WI38 (cell line): ENCODE results near the gene CALCB.

Source experiments
- H3K4me3 ChIP-seq: 2 replicates; pipeline ENCODE4 v1.5.1; 2011; ENCODE audit warnings: low read depth, mild to moderate bottlenecking, control low read depth, low read length
- TF ChIP-seq, protein P1 (sequence below): IDR thresholded peaks from 2 replicates; pipeline ENCODE4 v1.5.1; 2012; ENCODE audit warnings: low read depth, mild to moderate bottlenecking, control low read depth, low read length

The CALCB gene

DNA sequence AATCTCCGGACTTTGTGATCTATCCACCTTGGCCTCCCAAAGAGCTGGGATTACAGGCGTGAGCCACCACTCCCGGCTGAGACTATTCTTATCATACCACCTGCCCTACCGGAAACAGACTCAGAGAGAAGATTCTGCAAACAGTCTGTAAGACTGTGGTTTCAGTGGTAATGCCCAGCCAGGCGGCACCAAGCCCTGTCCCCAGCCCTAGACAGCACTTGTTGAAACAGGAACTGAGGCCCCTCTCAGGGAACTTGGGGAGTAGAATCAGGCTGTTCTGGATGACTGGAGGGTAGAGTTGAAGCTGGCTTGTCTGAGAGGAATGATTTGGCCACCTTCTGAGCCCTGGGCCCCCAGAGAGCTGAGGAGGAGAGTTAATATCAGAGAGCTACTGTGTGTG is 40.0 kb downstream of the CALCB start:
- H3K4me3 ChIP-seq: no peak overlapping the region
- TF ChIP-seq, protein P1, sequence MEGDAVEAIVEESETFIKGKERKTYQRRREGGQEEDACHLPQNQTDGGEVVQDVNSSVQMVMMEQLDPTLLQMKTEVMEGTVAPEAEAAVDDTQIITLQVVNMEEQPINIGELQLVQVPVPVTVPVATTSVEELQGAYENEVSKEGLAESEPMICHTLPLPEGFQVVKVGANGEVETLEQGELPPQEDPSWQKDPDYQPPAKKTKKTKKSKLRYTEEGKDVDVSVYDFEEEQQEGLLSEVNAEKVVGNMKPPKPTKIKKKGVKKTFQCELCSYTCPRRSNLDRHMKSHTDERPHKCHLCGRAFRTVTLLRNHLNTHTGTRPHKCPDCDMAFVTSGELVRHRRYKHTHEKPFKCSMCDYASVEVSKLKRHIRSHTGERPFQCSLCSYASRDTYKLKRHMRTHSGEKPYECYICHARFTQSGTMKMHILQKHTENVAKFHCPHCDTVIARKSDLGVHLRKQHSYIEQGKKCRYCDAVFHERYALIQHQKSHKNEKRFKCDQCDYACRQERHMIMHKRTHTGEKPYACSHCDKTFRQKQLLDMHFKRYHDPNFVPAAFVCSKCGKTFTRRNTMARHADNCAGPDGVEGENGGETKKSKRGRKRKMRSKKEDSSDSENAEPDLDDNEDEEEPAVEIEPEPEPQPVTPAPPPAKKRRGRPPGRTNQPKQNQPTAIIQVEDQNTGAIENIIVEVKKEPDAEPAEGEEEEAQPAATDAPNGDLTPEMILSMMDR: no peak

DNA sequence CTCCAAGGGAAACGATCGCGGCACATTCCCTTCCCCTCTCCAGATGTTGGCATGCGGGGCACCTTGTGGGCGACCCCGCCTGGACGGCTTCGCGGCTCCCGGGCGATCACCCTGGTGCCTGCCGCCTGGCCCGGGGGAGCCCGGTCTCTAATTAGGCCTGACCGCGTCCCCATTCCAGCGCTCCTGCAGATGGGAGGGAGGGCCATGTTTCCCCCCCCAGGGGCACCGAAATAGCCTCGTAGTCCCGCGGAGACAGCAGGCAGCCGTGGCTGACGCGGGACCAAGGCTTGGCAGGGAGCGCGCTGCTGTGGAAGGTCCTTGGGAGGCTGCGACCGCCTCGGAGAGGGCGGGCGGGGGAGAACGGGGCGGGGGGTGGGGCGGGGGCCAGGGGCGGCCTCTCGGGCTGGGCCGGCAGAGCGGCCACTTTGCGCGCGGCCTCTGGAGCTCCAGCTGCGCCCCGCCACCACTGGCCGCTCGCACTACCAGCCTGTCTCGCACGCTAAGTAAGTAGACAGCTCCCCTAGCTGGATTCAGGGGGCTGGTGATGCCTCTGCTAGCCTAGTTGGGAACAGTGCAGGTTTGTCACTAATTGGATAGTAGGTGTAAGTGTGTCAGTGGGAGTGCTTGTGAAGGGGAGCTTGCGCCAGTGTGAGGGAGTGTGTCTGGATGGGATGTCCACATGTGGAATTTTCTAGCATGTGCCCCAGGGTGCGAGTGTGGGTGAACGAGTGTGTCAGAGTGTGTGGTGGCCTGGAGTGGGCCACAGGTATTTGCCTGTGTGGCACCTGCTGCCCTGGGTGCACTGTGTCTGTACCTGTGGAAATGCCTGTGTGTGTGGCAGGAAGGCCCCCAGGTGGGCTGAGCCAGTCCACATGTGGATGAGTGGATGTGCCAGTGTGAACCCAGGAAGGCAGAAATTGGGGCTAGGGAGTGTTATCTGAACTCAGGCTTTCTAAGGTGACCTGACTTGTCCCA is 41.4 kb downstream of the CALCB start, which contains the start of gene INSC:
TSS of gene INSC (plus strand) at position 423 of the 975 bp plus-strand sequence. CDS start 34,252 bp downstream, outside the sequence.
- H3K4me3 ChIP-seq: peak within 1 kb of the TSS; percentile 43
- TF ChIP-seq, protein P1: no peak

DNA sequence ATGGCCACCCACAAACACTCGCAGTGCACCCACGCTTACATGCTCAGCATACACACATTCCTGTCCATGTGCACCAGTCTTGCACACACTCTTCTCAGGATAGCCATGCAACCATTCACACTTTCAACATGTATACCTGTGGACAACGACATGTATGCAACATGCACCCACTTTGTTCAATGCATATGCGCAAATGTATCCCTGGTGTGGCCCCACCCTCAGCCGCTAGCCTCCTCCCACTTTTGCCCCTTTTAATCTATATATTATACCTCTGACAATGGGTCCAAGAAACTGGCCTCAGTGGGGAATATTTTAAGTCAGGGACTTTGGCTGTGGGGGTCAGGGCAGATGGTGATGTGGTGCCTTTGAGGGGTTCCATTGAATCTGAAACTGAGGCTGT is 42.3 kb downstream of the CALCB start:
- TF ChIP-seq, protein P1: no peak
- H3K4me3 ChIP-seq: no peak overlapping the region

DNA sequence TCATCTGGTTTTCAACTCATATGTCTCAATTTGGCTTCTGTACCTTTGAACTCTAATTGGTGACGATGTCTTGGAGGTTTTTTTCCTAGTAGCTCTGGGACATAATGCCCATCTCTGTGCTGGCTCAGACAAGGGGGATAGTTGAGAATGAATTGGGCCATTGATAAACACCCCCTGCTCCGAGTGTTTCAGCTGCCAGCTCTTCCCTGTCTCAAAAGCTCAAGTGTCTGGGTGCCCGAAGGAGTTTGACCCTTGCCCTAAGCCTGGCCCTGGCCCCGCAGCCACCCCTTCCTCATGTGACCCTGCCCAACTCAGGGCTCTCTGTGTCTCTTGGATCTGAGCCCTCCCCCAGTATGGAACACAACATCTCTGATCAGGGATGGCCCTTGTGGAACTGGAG is 44.4 kb downstream of the CALCB start:
- TF ChIP-seq, protein P1: no peak
- H3K4me3 ChIP-seq: no peak overlapping the region

DNA sequence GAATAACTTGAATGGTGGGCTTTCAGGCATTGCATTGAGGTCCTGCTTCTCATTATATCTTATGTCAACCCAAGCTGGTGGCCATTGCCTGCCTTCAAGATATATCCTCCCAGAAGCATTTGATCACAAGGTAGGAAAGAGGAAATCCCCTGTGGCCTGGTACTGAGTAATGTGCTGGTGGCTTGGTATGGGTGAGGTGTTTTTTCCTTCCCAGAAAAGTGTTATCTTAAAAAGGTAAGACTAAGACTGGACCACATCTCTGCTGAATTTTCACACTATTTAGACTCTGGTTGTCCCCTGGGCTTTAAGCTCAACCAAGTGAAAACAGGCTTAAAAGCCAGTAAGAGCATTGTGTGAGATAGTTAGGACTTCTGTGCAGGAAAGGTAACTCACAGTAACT is 45.0 kb downstream of the CALCB start:
- no peak overlapping the region for H3K4me3 ChIP-seq
- TF ChIP-seq, protein P1: no peak

DNA sequence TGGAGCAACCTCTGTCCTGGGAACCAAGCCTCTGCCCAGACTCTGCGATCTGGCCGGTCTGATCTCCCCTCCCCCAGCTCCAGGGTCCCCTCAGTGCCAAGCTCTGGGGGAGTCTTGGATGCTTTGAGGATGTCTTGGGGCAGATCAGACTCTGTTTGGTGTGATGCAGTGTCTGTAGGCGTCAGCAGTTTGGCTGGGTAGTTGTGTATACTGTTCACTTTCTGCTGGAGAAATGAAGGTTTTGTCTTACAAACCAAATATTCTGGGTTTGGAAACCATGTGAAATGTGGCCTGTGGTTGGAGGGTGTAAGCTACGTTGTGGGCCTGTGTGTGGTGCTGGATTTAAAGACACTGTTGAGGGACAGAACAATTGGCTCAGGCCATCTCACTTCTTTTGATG is 46.0 kb downstream of the CALCB start:
- TF ChIP-seq, protein P1: no peak
- H3K4me3 ChIP-seq: no peak overlapping the region

DNA sequence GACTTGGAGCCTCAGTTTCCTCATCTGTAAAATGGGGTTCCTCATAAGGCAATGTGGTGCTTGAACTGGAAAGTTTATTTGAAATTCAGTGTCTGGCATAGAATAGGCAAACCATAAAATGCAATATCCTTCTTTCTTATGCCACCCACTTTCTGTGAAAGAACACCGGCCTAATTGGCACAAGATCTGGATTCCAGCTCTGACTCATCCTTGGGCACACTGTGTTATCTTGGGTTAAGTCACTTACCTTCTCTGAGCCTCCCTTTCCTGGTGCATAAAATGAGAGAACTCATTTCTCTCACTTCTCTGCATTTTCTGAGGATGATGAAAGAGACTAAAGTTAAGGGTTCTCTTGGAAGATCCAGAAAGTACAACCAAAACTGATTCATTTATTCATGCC is 46.4 kb downstream of the CALCB start:
- TF ChIP-seq, protein P1: no peak
- no peak overlapping the region for H3K4me3 ChIP-seq
